HG02852 (cell line): Measurements from ENCODE around the gene ZMYND11.
A peak's percentile ranks its signal among the peaks of the same experiment; 100 is the strongest.

Source experiments
- ATAC-seq: cut with Tn5 transposase; IDR thresholded peaks from one replicate; pipeline ENCODE4 v1.9.1; 2021; ENCODE audit warnings: mild to moderate bottlenecking, moderate library complexity; ENCODE audit not compliant: unreplicated experiment

The ZMYND11 gene

DNA sequence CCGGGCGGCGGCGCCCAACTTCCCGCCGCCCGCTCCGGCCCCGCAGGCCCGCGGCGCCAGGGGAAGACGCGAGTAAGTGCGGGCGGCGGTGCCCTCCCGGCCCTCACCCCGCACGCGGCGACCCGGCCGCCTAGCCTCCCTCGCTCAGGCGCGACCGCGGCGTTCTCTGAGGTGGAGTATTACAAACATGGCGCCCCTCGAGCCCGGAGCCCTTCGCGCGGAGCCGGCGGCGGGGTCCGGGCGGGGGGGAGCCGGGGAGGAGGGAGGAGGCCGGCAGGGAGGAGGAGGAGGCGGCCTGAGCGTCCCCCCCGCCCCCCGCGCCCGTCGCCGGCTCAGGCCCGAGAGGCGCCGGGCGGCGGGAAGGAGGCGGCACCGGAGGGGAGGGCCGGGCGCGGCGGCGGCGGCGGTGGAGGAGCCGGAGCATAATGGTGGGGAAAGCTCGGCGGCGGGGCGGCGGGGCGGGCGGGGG, at the start of gene ZMYND11:
Gene ZMYND11, plus strand, starts transcription at position 324 of the 469 bp plus-strand sequence. CDS start 44,558 bp downstream, outside the sequence.
- peak; percentile 49 for ATAC-seq

DNA sequence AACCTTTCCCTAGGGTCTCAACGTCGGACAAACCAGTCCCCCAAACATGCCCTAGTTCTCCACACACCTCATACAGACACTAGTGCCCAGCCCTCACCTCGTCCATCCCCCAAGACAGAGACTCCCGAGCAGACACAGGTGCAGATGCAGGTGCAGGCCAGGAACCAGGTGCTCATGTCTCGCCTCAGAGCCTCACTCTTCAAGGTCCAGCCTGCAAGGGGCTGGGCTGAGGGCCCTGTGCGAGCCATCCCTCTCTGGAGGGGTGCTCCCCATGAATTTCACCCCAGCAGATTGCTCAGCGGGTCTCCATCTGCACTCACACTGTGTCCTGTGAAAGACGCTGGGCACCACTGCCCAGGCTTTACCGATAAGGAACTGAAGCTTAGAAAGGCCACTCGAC, 49.2 kb upstream of the ZMYND11 start:
- ATAC-seq: no peak

DNA sequence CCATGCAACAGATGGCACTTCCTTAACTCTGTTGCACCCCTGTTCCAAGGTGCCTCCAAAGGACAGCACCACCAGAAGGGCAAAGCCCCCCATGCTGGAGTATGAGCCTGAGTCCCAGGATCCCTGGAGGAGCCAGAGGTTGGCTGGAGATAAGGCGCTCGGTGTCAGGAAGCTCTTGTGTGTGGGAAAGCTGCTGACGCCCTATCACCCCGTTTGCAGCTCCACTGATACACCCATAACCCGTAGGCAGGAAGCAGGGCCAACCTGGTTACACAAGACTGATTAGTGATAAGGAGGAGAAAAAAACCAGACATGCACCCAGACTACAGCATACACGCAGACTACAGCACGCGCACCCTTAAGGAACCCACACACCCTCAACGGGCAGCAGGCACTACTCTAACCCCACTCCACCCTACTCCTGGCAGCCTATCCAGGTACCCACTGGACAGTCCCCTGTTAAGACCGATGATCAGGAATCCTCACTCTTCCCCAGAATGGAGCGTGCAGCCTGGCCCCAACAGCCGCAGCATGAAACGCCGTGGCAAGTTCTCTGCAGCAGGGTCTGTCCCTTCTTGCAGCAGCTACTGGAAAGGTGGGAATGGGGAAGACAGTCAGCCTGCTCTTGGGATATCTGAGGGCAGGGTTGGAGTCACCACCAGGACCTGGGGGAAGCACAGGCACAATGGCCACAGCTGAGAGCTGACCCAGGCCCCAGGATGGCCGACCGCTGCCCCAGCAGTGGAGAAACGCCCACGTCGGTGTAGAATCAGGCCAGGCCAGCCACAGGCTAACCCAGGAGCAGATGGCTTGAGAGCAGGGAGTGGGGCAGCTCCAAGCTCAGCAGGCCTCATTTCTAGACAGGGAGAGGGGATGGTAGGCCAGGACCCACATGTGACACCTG, 47.8 kb upstream of the ZMYND11 start:
- ATAC-seq: no peak

DNA sequence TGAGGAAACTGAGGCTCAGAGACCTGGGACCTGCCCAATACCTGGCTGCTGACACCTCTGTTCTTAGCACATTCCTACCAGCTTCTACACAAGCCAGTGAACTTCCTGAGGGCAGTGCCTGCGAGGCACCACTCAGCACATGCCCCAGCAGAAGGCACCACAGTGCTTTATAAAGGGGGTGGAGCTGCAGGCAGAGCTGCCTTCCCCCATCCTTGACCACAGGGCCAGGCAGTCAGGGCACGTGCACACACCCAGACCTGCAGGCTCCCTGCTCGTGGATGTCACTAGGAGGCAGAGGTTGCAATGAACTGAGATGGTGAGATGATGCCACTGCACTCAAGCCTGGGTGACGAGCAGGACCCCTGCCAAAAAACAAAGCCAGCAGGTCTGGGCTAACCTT, 47.0 kb upstream of the ZMYND11 start:
- ATAC-seq: no peak

DNA sequence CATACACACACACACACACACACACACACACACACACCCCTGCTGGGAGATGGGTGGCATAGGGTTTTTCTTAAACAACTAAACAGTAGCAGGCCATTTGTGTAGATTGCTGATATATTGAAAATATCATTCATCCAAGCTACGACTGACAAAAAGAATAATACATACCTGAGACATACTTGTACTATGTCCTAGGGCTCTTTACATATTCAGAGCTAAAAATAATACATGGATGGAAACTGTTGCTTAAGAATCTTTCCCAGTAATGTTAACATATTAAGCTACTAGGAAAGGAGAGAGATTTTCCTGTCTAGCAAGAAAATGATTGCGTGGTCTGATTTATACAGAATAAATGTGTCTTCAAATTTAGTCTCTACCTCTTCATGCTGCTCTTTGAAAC, 46.0 kb upstream of the ZMYND11 start:
- ATAC-seq: no peak

DNA sequence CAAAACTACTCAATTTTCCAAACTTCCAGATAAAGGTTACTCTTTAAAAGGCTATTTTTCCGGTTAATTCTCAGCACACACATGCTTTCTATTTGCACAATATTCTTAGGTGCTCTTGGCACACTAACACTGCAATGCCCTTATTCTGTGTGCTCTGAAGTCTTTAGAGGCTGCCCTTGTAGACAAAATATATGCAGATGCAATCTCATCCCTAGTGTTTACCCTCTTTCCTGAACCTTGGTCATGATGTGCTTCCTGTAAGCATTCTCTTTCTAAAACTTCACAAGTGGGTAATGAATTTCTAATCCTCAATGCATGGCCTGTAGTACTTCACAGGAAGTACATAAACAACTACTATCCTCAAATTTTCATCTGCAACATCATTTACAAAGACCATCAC, 45.1 kb upstream of the ZMYND11 start:
- no peak for ATAC-seq

DNA sequence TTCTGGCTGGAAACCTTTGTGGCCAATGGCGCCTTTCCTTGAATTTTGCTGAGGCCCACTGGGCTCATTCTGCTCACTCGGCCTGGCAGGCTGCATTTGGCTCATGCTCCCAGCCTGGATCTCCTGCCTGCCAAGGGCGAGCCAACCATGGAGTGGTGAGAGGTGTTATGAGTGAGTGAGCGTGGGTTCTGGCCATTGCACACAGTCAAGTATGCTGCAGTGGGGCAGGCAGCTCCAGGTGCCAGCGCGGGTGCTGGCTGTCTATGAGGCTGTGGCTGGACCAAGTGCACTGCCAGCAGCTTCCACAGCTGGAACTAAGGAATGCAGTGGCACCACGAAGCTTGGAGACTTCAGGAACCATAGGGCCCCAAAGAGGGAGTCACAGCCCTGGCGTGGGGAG, 43.9 kb upstream of the ZMYND11 start:
- ATAC-seq: no peak

DNA sequence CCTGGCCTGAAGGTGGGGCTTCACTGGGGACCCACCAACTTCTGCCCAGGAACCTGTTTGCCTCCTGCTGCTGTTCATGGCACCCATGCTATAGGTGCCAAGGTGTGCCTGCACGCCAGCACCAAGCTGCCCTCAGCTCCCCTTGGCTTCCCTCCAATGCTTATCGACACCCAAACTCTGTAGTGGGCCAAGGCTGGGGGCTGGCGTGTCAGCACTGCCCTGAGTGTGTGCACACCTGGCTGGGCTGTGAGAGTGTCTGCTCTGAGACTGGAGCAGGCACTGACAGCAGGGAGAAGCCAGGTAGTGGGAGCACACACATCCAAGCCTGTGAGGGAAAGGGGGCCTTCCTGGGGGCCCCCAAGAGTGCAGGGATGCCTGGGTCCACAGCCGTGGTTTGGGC, 43.1 kb upstream of the ZMYND11 start:
- no peak for ATAC-seq

DNA sequence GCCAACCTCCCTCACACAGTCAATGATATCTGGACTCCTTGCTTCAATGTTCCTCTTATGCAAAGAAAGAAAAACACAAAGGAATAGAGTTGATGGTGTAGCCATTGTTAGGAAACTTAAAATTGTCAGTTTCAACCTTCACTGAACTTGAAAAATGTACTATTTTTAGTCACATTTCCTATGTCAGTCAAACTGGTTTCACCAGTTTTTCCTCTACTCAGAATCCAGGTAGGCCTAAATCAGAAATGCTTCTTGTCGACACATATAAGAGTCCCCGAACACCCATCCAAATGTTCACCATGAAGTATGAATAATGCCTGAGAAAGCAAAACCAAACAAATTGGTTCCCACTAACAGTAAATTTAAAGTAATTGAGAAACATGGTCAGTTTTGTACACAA, 42.4 kb upstream of the ZMYND11 start:
- ATAC-seq: no peak

DNA sequence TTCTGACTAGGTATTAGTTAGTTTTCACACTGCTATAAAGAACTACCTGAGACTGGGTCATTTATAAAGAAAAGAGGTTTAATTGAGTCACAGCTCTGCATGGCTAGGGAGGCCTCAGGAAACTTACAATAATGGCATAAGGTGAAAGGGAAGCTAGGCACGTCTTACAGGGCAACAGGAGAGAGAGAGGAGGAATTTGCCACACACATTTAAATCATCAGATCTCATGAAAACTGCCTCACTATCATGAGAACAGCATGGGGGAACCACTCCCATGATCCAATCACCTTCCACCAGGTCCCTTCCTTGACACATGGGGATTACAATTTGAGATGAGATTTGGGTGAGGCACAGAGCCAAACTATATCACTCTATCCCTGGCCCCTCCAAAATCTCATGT, 40.6 kb upstream of the ZMYND11 start:
- ATAC-seq: no peak

DNA sequence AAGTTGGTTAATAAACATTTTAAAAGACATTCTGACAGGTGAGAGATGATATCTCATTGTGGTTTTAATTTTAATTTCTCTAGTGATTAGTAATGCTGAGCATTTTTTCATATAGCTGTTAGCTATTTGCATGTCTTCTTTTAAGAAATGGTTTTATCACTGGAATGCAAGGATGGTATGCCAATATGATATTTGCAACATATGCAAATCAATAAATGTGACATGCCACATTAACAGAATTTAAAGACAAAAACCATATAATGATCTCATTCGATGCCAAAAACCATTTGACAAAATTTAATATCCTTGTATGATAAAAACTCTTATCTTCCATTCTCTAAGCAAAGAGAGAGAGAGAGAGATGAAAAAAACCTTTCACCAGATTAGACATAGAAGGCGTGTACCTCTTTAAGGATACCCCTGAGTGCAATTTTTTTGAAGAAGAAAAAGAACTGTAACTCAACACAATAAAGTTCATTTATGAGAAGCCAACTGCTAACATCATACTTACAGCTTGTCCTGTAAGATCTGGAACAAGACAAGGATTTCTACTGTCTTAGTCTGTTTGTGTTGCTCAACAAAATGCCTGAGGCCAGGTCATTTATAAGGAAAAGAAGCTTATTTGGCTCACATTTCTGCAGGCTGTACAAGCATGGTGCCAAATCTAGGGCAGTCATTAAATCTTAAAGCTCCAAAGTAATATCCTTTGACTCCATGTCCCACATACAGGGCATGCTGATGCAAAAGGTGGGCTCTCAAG, 39.7 kb upstream of the ZMYND11 start:
- no peak for ATAC-seq

DNA sequence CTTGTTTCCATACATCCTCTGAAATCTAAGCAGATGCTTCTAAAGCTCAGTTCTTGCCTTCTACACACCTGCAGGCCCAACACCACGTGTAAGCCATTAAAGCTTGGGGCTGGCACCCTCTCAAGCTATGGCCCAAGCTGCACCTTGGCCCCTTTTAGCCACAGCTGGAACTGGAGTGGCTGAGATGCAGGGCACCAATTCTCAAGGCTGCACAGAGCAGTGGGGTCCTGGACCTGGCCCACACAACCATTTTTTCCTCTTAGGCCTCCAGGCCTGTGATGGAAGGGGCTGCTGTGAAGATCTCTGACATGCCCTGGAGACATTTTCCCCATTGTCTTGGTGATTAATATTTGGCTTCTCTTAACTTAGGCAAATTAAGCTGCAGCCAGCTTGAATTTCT, 38.8 kb upstream of the ZMYND11 start:
- no peak for ATAC-seq

DNA sequence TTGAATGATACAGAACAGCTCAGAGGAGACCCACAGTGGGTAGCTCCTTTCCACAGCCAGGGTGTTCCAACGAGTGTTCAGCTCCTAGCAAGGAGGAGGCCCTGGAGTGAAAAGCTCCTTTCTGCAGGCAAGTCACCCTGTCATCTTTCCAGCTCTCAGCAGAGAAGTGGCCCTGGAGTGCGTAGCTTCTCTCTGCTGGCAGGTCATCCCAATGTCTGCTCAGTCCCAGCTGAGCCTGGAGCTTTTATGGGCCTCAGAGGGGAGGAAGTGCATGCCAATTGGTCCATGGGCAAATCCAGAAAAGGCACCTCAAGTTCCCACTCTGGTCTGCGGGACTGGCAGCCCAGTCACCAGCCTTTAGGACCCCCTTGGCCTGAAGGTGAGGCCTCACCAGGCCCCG, 30.8 kb upstream of the ZMYND11 start:
- no peak for ATAC-seq

DNA sequence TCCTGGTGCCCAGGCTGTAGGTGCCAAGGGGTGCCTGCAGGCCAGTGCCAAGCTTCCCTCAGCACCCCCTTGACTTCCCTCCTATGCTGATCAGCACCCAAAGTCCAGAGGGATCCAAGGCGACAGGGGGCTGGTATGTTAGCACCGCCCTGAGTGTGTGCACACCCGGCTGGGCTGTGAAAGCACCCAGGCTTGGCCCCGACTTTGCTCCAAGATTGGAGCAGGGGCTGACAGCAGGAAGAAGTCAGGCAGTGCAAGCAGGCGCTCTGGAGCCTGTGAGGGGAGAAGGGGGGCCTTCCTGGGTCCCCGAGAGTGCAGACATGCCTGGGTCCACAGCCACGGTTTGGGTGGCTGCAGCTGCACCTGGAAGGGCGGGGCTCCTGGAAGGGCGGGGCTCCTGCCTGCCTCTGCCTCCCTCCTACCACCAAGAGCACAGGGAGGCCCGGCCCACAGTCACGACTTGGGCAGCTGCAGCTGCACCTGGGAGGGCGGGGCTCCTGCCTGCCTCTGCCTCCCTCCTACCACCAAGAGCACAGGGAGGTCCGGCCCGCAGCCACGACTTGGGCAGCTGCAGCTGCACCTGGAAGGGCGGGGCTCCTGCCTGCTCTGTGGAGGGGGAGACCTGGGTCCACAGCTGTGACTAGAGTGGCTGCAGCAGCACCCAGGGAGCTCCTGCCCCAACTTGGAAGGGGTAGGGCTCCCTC, 30.2 kb upstream of the ZMYND11 start:
- ATAC-seq: no peak

DNA sequence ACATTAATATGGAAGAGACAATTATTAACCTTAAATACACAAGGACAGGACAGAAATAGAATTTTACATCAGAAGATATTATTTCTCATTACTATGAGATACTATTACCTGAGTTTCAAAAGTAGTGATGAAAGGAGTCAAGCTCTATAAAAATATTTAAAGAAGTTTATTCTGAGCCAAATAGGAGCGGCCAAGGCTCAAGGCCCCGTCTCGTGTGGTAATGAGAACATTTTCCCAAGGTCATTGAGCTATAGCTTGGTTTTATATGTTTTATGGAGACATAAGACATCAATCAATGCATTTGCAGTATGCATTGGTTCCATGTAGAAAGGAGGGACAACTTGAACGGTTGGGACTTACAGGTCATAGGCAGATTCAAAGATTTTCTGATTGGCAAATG, 29.4 kb upstream of the ZMYND11 start:
- no peak for ATAC-seq

DNA sequence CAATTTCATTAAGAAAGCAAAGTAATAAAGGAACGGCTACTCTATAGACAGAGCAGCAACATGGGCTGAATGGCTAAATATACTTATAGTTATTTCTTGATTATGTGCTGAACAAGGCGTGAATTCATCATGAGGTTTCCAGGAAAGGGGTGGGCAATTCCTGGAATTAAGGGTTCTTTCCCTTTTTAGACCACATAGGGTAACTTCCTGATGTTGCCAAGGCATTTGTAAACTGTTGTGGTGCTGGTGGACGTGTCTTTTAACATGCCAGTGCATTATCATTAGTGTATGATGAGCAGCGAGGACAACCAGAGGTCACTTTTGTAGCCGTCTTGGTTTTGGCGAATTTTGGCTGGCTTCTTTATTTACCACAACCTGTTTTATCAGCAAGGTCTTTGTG, 28.5 kb upstream of the ZMYND11 start:
- ATAC-seq: no peak

DNA sequence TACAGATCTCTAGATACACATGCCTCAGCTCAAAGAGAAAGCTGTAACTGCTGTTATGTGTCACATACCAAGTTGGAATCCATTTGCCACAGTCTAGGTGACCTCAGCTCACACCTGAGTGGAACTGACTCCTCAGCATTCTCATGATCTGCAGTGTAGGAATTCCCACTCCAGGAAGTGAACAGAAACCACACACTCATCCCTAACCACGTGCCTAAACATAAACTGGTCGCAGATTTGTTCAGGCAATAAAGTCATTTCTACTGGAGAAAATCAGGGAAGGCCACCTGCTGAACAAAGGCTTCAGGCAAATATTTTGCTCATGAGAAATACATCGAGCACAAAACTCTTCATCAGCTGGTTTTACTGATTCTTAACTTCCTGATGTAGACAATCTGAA, 23.0 kb upstream of the ZMYND11 start:
- no peak for ATAC-seq

DNA sequence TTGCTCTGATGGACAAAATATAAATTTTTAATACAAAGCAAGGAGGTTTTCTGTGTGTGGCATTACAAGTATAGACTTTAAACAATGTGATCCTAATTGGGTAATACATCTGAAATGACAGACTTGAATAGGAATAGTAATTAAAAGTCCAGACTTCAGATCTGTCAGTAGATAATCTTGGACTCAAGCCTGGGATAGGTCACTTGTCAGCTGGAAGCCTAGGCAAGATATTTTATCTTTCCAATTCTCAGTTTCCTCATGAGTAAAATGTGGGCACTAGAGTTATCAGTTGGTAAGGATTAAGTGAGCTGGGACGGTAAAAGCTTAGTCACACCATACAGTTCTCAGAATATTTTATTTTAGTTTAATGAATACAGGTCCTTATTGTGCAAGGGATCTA, 10.4 kb upstream of the ZMYND11 start:
- no peak for ATAC-seq

DNA sequence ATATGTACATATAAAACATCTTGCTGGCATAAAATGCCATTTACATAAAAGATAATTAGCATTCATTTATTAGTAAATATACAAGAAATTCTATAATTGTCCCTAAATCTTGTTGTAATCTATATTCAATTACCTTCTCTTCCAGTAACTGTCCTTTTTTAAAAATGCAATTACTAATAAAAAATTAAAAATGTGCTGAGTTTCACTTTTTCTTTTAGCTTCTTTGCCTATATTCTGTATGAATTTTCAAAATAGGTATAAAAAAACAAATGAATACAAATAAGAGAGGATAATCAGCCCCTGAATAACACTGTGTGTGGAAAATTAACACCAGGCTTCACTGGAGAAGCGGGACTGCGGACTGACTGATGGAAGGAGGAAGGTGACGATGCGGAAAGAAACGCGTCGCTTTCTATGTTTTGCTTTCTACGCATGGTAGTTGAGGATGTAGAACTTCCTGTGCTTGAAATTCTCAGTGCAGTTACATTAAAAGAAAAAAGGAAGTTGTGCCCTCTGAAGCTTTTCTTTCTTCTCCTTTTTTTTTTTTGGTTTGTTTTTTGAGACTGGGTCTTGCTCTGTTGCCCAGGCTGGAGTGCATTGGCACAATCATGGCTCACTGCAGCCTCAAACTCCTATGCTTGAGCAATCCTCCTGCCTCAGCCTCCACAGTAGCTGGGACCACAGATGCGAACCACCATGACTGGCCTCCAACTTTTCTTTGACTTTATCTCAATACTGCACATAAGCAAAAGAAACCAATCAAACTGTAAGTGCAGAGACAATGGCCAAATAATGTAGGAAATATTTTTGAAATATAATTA, 7.4 kb upstream of the ZMYND11 start:
- ATAC-seq: peak; percentile 76

DNA sequence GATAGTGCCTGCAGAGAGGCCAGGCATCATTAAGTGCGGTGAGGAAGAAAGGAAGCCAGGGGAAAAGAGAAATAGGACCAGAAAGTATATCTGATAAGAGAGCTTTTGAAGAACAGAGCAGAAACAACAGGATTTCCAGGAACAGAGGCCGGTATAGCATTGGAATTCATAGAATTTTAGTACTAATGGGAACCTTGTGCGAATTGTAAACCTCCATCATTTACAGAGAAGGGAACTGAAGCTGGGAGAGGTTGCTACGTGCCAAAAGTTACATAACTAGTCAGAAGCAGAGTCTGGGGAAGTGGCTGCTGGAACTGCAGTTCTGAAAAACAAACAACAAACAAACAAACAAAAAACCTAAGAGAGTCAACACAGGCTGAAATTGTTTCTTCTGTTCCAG, 5.4 kb upstream of the ZMYND11 start:
- no peak for ATAC-seq
